GM12891 (cell line): ENCODE measurements around the gene ALG5. TPM values are rescaled to one million over a fixed set of nuclear protein-coding genes. Genes with fewer than 3 reads are reported as not detected.

Experiments
- DNase-seq: peaks from one replicate; pipeline ENCODE4 v3.0.0; 2011; ENCODE audit warnings: low spot score; ENCODE audit not compliant: insufficient read length
- FAIRE-seq: peaks from 2 replicates; lab custom pipeline; 2011; peaks lifted over from hg19 to GRCh38; lab: Jason Lieb, UNC
- PAX5 ChIP-seq: IDR thresholded peaks from 2 replicates; pipeline ENCODE4 v1.6.1; 2011; ENCODE audit warnings: low read length, moderate library complexity, mild to moderate bottlenecking; ENCODE audit not compliant: insufficient read depth, severe bottlenecking
- POLR2A ChIP-seq: IDR thresholded peaks from 2 replicates; pipeline ENCODE4 v1.6.1; 2011; ENCODE audit warnings: low read depth, low read length, control low read depth
- POLR2AphosphoS5 ChIP-seq: IDR thresholded peaks from 2 replicates; pipeline ENCODE4 v1.6.1; 2011; ENCODE audit warnings: low read depth, low read length, control low read depth
- POU2F2 ChIP-seq: IDR thresholded peaks from 2 replicates; pipeline ENCODE4 v1.6.1; 2011; ENCODE audit warnings: low read depth, mild to moderate bottlenecking, control low read depth, low read length, moderate library complexity
- SPI1 ChIP-seq: IDR thresholded peaks from 2 replicates; pipeline ENCODE4 v1.6.1; 2011; ENCODE audit warnings: low read depth, low read length, control low read depth
- TAF1 ChIP-seq: IDR thresholded peaks from 2 replicates; pipeline ENCODE4 v1.6.1; 2011; ENCODE audit warnings: low read depth, low read length, control low read depth
- polyA plus RNA-seq: library from polyadenylated mRNA; unstranded; fragments of >200 nt; gene quantifications from one replicate; pipeline ENCODE4 v1.2.1, GENCODE V29; 2012; ENCODE audit warnings: low read depth, missing spikeins, inconsistent platforms; ENCODE audit not compliant: missing spikeins

The ALG5 gene, protein sequence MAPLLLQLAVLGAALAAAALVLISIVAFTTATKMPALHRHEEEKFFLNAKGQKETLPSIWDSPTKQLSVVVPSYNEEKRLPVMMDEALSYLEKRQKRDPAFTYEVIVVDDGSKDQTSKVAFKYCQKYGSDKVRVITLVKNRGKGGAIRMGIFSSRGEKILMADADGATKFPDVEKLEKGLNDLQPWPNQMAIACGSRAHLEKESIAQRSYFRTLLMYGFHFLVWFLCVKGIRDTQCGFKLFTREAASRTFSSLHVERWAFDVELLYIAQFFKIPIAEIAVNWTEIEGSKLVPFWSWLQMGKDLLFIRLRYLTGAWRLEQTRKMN
- 27.4 TPM for polyA plus RNA-seq

DNA sequence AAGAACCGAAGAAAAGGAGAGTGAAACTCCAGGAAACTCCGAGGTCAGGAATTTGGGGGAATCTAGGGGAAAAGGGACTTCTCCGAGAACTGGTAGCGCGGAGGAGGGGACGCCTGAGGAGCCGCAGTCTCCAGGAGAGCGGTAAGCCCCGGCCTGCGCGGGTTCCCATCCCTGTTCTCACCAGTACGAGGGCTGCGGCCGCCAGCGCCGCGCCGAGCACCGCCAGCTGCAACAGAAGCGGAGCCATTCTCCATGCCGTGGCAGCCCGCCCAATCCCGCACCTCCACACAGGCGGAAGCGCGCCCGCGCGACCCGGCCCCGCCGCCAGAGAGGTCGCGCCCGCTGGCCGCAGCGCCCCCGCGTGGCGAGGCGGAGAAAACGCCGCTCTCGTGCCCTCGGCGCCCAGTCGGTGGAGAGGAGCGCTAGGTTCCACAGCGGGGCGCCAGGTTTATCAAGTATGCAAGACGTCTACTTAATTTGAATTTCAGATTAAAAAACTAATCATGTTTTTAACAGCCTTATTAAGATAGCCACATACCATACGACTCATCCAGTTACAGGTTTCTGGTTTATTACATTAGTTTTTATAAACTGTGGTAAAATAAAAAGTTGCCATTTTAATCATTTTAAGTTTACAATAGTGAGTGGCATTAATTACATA, at the start of gene ALG5:
TSS of gene ALG5 (minus strand) at position 287 of the 661 bp plus-strand sequence. CDS start at position 247, 40 bp downstream.
- peak; percentile 96 for FAIRE-seq
- peak; percentile 78 for DNase-seq
- TF ChIP-seq POLR2AphosphoS5 (peak; percentile 92), TAF1 (peak; percentile 98), POLR2A (peak; percentile 95), SPI1 (peak; percentile 26; the same call in 1 of the 2 replicates), POU2F2 (peak; percentile 65; the same call in 1 of the 2 replicates), PAX5 (peak; percentile 60)

GRCh38 chr13:37047846-37048245, 48.7 kb upstream of the ALG5 start:
- no peak for FAIRE-seq
- TF ChIP-seq POLR2A (no peak), PAX5 (no peak), POU2F2 (no peak), TAF1 (no peak), POLR2AphosphoS5 (no peak), SPI1 (no peak)
- no peak for DNase-seq

GRCh38 chr13:37047032-37047431, 47.9 kb upstream of the ALG5 start:
- no peak for DNase-seq
- no peak for FAIRE-seq
- no peak for TF ChIP-seq SPI1
- TF ChIP-seq POU2F2, result no peak
- TF ChIP-seq PAX5, result no peak
- no peak for TF ChIP-seq POLR2A
- TF ChIP-seq POLR2AphosphoS5, result no peak
- TF ChIP-seq TAF1, result no peak

DNA sequence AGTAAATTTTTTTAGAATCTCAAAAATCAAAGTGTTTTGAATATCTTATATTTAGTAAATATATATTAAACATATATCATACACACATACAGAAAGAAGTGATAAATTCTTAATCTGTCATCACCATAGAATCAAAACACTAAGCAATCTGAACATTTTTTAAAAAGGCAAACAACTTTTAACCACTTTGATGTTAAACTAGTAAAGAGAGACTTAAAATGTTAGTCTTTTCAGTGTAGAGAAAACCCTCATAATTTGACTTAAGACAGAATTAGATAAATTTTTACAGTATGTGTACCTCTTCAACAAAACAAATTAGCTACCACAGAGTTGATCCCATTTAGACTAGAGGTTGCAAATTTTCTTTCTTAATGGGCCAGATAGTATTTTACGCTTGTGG, 46.9 kb upstream of the ALG5 start:
- TF ChIP-seq POU2F2 (no peak), POLR2A (no peak), PAX5 (no peak), SPI1 (no peak), TAF1 (no peak), POLR2AphosphoS5 (no peak)
- FAIRE-seq, result no peak
- DNase-seq, result no peak

GRCh38 chr13:37040789-37041188, 41.6 kb upstream of the ALG5 start:
- no peak for TF ChIP-seq POU2F2
- TF ChIP-seq SPI1, result no peak
- no peak for TF ChIP-seq POLR2A
- no peak for TF ChIP-seq TAF1
- no peak for TF ChIP-seq POLR2AphosphoS5
- no peak for TF ChIP-seq PAX5
- FAIRE-seq (no peak), DNase-seq (no peak)

DNA sequence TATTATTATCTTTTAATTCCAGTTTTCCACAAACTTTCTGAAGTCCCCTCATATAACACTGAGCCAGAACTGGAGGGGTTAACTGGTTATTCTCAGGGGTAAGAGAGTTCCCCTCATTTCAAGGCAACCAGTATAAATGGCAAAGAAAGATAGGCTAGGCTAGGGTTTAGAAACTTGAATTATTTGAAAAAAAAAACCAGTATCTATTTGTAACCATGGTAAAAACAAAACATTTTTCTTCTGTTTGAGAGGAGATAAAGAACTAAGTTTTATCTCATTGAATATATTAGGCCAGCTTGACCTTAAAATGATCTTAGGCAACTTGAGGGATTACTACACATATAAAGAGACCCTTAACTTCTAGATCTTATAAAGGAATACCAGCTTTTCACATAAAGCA, 40.8 kb upstream of the ALG5 start:
- DNase-seq, result no peak
- no peak for TF ChIP-seq POU2F2
- no peak for FAIRE-seq

- TF ChIP-seq POU2F2 (no peak), POLR2AphosphoS5 (no peak), TAF1 (no peak), POLR2A (no peak), PAX5 (no peak), SPI1 (no peak)
- no peak for DNase-seq
- no peak for FAIRE-seq
Observed at GRCh38 chr13:37037241-37037640, 38.1 kb upstream of the ALG5 start.

- TF ChIP-seq POLR2A (no peak), PAX5 (no peak), SPI1 (no peak), POLR2AphosphoS5 (no peak), TAF1 (no peak), POU2F2 (no peak)
- DNase-seq (no peak), FAIRE-seq (no peak)
Observed at GRCh38 chr13:37029617-37030016, 30.5 kb upstream of the ALG5 start.

- TF ChIP-seq PAX5 (no peak), POU2F2 (no peak), POLR2AphosphoS5 (no peak), SPI1 (no peak)
- no peak for DNase-seq
- FAIRE-seq, result no peak
Observed at GRCh38 chr13:37027639-37028038, 28.5 kb upstream of the ALG5 start.

DNA sequence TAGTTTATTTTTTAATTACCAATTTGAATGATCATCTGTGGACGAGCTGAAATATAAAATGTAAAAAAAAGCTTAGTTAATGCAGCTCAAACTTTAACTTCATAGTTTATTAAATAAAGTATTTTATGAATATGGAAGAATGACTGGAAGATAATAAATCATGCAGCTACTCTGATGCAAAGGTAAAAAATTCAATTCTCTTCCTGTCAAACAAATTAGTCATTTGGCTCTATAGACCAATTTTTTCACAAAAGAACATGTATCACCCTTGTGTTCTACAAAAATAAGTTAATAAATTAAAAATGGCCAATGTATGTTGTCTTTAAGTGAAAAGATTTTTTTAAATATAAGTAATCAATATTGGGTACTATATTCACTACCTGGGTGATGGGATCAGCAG, 27.6 kb upstream of the ALG5 start:
- FAIRE-seq, result no peak

More for the DNA sequence above, 27.6 kb upstream of the ALG5 start:
- DNase-seq, result no peak
- TF ChIP-seq SPI1 (no peak), TAF1 (no peak), POU2F2 (no peak), POLR2AphosphoS5 (no peak), PAX5 (no peak), POLR2A (no peak)
